A204.1 (cell line): Measurements from ENCODE around the gene FAM117B.
"Not testable (repeated sequence)": the region's sequence is repeated elsewhere in the genome, so short reads cannot be mapped to it uniquely, and the experiment has no call there.

Experiments used
- FAIRE-seq: peaks from 2 replicates; lab custom pipeline; 2012; peaks lifted over from hg19 to GRCh38; lab: Jason Lieb, UNC

The FAM117B gene

GRCh38 chr2:202638721-202639120, 4.0 kb downstream of the FAM117B start:
- no peak for FAIRE-seq

GRCh38 chr2:202639231-202639630, 4.5 kb downstream of the FAM117B start:
- no peak for FAIRE-seq

- FAIRE-seq = no peak
These were observed 7.8 kb downstream of the FAM117B start for GRCh38 chr2:202642567-202642966.

- no peak for FAIRE-seq
These were observed 8.5 kb downstream of the FAM117B start for GRCh38 chr2:202643012-202643858.

- no peak for FAIRE-seq
These were observed 17.4 kb downstream of the FAM117B start for GRCh38 chr2:202652119-202652518.

GRCh38 chr2:202653890-202654289, 19.1 kb downstream of the FAM117B start:
- no peak for FAIRE-seq

GRCh38 chr2:202657876-202658275, 23.1 kb downstream of the FAM117B start:
- FAIRE-seq = no peak

- FAIRE-seq = no peak
These were observed 26.0 kb downstream of the FAM117B start for GRCh38 chr2:202660796-202661195.

GRCh38 chr2:202669841-202670240, 35.1 kb downstream of the FAM117B start:
- FAIRE-seq = no peak

GRCh38 chr2:202671317-202672035, 36.7 kb downstream of the FAM117B start:
- FAIRE-seq = no peak

- FAIRE-seq = not testable (repeated sequence)
These were observed 40.3 kb downstream of the FAM117B start for GRCh38 chr2:202675097-202675496.

- FAIRE-seq = no peak
These were observed 45.2 kb downstream of the FAM117B start for GRCh38 chr2:202679980-202680379.

GRCh38 chr2:202680512-202680911, 45.7 kb downstream of the FAM117B start:
- FAIRE-seq = no peak

- no peak for FAIRE-seq
These were observed 47.0 kb downstream of the FAM117B start for GRCh38 chr2:202681688-202682205.

GRCh38 chr2:202682274-202682673, 47.5 kb downstream of the FAM117B start:
- FAIRE-seq = no peak

GRCh38 chr2:202687276-202687675, 52.5 kb downstream of the FAM117B start:
- FAIRE-seq = no peak

GRCh38 chr2:202689459-202689858, 54.7 kb downstream of the FAM117B start:
- FAIRE-seq = no peak

- FAIRE-seq = no peak
These were observed 55.1 kb downstream of the FAM117B start for GRCh38 chr2:202689898-202690297.

- no peak for FAIRE-seq
These were observed 55.6 kb downstream of the FAM117B start for GRCh38 chr2:202690321-202690900.

GRCh38 chr2:202693503-202693902, 58.7 kb downstream of the FAM117B start:
- no peak for FAIRE-seq

GRCh38 chr2:202695166-202695565, 60.4 kb downstream of the FAM117B start:
- no peak for FAIRE-seq

GRCh38 chr2:202700075-202700901, 65.5 kb downstream of the FAM117B start:
- FAIRE-seq = no peak
